Lung (tissue), 12 donors: ENCODE measurements around the gene MYBBP1A. TPM values are rescaled to one million over a fixed set of nuclear protein-coding genes. Genes with fewer than 3 reads are reported as not detected.

Source experiments
- ATAC-seq: fragments of 200-7000 bp; cut with Tn5 transposase; one replicate; pipeline ENCODE4 v1.9.1; 2020; ENCODE audit warnings: moderate number of reproducible peaks; ENCODE audit not compliant: insufficient read depth, low FRiP score
- DNase-seq, 3 donors: peaks; one replicate each; pipeline ENCODE4 v3.0.0-alpha.2; 2013 to 2017
- H3K27ac ChIP-seq, 2 donors: one replicate each; pipeline ENCODE4 v1.5.1; 2013; ENCODE audit warnings: mild to moderate bottlenecking in 2 of 2, moderate library complexity in 2 of 2, control low read depth in 1 of 2, inconsistent platforms in 1 of 2, low read depth in 1 of 2, low read length in 1 of 2
- H3K27me3 ChIP-seq, 3 donors: one replicate each; pipeline ENCODE4 v1.5.1; 2013; ENCODE audit warnings: low read length in 2 of 3; ENCODE audit not compliant: control insufficient read depth in 3 of 3, insufficient read depth in 3 of 3
- H3K36me3 ChIP-seq, 4 donors: one replicate each; pipeline ENCODE4 v1.5.1; 2013; ENCODE audit warnings: low read length in 4 of 4, mild to moderate bottlenecking in 1 of 4, moderate library complexity in 1 of 4; ENCODE audit not compliant: control insufficient read depth in 4 of 4, insufficient read depth in 4 of 4
- H3K4me1 ChIP-seq, 5 donors: one replicate each; pipeline ENCODE4 v1.5.1; 2013; ENCODE audit warnings: low read length in 5 of 5, mild to moderate bottlenecking in 2 of 5, moderate library complexity in 1 of 5; ENCODE audit not compliant: control insufficient read depth in 5 of 5, insufficient read depth in 5 of 5
- H3K4me3 ChIP-seq: one replicate; pipeline ENCODE4 v1.5.1; 2013; ENCODE audit warnings: mild to moderate bottlenecking, control low read depth, moderate library complexity
- H3K9ac ChIP-seq, 2 donors: one replicate each; pipeline ENCODE4 v1.5.1; 2013; ENCODE audit warnings: low read length in 2 of 2, control low read depth in 1 of 2; ENCODE audit not compliant: insufficient read depth in 1 of 2
- H3K9me3 ChIP-seq, 4 donors: one replicate each; pipeline ENCODE4 v1.5.1; 2013; ENCODE audit warnings: low read length in 3 of 4, mild to moderate bottlenecking in 1 of 4, moderate library complexity in 1 of 4; ENCODE audit not compliant: control insufficient read depth in 4 of 4, insufficient read depth in 3 of 4
- WGBS, 2 donors: extraction: QIAGEN DNeasy Blood & Tissue Kit; methylation state at CpG; one replicate each; pipeline ENCODE4 v1.1.7; 2013; 5-methylcytosine and 5-hydroxymethylcytosine counted together
- polyA plus RNA-seq, 2 donors: library from polyadenylated mRNA; stranded (reverse); fragments of 200-250 nt; gene quantifications; one replicate each; pipeline ENCODE4 v1.2.1, GENCODE V29; 2013
- total RNA-seq, 2 donors: library from RNA; depleted of rRNA in 1 of 2; stranded (reverse); fragments of >200 nt in 1 of 2; gene quantifications; one replicate each; pipeline ENCODE4 v1.2.1, GENCODE V29; 2014 to 2021
- TF ChIP-seq, protein P1 (sequence below): IDR thresholded peaks from 2 replicates; pipeline ENCODE4 v1.5.1; 2012; ENCODE audit warnings: mild to moderate bottlenecking; ENCODE audit errors: control extremely low read depth, extremely low read depth
- donor health status: control.
- donor health status: control.
- donor health status: Bipolar disorder and iron deficiency.
- donor health status: healthy.
- donor health status: DM: yes; HTN: yes; CAD: no.

Gene MYBBP1A
- total and polyA plus RNA-seq, 4 donors, result 21.2 to 71.7 (median 34.4) TPM

GRCh38 chr17:4527566-4528125 lies 27.5 kb downstream of the MYBBP1A start:
- peak in 2 of 3 donors; percentile 50 to 71 for DNase-seq

DNA sequence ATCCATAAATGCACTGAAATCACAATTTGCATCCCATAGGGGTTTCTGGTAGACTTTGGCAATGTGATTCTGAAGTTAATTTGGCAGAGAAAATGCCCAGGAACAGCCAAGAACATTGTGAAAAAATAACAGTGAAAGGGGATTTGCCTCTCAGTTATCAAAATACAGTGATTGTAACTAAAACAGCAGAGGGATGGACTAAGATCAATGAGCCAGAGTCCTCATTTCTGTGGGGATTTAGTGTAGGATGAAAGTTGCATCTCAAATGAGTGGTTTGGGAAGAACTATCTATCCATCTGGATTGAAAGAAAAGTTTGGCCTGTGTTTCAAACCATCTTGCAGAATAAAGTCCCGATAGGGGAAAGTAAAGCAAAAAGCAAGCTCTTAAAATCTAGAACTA lies 28.1 kb downstream of the MYBBP1A start:
- Histone ChIP-seq H3K27ac (no peak overlapping the region), H3K36me3 (peaks cover 0 to 9% (median 0%) of the 10 kb centered on the region in 4 donors), H3K9ac (no peak overlapping the region), H3K4me1 (peaks cover 0 to 27% (median 6%) of the 10 kb centered on the region in 5 donors), H3K4me3 (no peak overlapping the region), H3K27me3 (no peaks in the 10 kb centered on the region), H3K9me3 (no peaks in the 10 kb centered on the region)
- 49 to 62% methylated on average over 1 of the region's 1 CpG for WGBS, 2 donors
- ATAC-seq (no peak), DNase-seq (peak in 1 of 3 donors; percentile 44)
- TF ChIP-seq, protein P1, sequence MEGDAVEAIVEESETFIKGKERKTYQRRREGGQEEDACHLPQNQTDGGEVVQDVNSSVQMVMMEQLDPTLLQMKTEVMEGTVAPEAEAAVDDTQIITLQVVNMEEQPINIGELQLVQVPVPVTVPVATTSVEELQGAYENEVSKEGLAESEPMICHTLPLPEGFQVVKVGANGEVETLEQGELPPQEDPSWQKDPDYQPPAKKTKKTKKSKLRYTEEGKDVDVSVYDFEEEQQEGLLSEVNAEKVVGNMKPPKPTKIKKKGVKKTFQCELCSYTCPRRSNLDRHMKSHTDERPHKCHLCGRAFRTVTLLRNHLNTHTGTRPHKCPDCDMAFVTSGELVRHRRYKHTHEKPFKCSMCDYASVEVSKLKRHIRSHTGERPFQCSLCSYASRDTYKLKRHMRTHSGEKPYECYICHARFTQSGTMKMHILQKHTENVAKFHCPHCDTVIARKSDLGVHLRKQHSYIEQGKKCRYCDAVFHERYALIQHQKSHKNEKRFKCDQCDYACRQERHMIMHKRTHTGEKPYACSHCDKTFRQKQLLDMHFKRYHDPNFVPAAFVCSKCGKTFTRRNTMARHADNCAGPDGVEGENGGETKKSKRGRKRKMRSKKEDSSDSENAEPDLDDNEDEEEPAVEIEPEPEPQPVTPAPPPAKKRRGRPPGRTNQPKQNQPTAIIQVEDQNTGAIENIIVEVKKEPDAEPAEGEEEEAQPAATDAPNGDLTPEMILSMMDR, result no peak

More at GRCh38 chr17:4527566-4528125, 27.5 kb downstream of the MYBBP1A start:
- 67 to 76% methylated on average over 12 of the region's 12 CpGs for WGBS, 2 donors
- ATAC-seq, result no peak
- Histone ChIP-seq H3K9me3 (no peaks in the 10 kb centered on the region), H3K27ac (no peak overlapping the region), H3K36me3 (peaks cover 0 to 9% (median 0%) of the 10 kb centered on the region in 4 donors), H3K27me3 (no peaks in the 10 kb centered on the region), H3K9ac (no peak overlapping the region), H3K4me3 (no peak overlapping the region), H3K4me1 (peaks cover 0 to 22% (median 6%) of the 10 kb centered on the region in 5 donors)
- TF ChIP-seq, protein P1, result no peak

- H3K27ac ChIP-seq, result peak overlapping the region in 1 of 2 donors; percentile 3
- H3K9me3 ChIP-seq, result no peaks in the 10 kb centered on the region
- WGBS, 2 donors, result 78 to 90% methylated on average over 11 of the region's 11 CpGs
- ATAC-seq (no peak), DNase-seq (no peak)
- TF ChIP-seq, protein P1, result no peak
- H3K9ac ChIP-seq, result no peak overlapping the region
- H3K36me3 ChIP-seq, result peaks cover 0 to 8% (median 0%) of the 10 kb centered on the region in 4 donors
- H3K4me1 ChIP-seq, result peaks cover 0 to 27% (median 9%) of the 10 kb centered on the region in 5 donors
- no peak overlapping the region for H3K4me3 ChIP-seq
- H3K27me3 ChIP-seq, result no peaks in the 10 kb centered on the region
Measured at GRCh38 chr17:4525691-4526397, 29.3 kb downstream of the MYBBP1A start.
